GM21423 (cell line): Measurements from ENCODE around the gene LDLRAD4.
"Not testable (repeated sequence)": the region's sequence is repeated elsewhere in the genome, so short reads cannot be mapped to it uniquely, and the experiment has no call there.

ENCODE experiments used
- ATAC-seq: cut with Tn5 transposase; IDR thresholded peaks from one replicate; pipeline ENCODE4 v1.9.1; 2021; ENCODE audit warnings: mild to moderate bottlenecking, moderate library complexity; ENCODE audit not compliant: unreplicated experiment

Gene LDLRAD4

GRCh38 chr18:13245481-13246000 lies 27.0 kb downstream of the LDLRAD4 start:
- no peak for ATAC-seq

- no peak for ATAC-seq
These were observed 27.6 kb downstream of the LDLRAD4 start for GRCh38 chr18:13246121-13246520.

GRCh38 chr18:13246591-13246990 lies 28.0 kb downstream of the LDLRAD4 start:
- ATAC-seq = no peak

- no peak for ATAC-seq
These were observed 28.9 kb downstream of the LDLRAD4 start for GRCh38 chr18:13247506-13247905.

- ATAC-seq = no peak
These were observed 34.3 kb downstream of the LDLRAD4 start for GRCh38 chr18:13252686-13253410.

- ATAC-seq = no peak
These were observed 35.5 kb downstream of the LDLRAD4 start for GRCh38 chr18:13253786-13254688.

- no peak for ATAC-seq
These were observed 36.7 kb downstream of the LDLRAD4 start for GRCh38 chr18:13254971-13255927.

GRCh38 chr18:13256444-13257305 lies 38.1 kb downstream of the LDLRAD4 start:
- no peak for ATAC-seq

- no peak for ATAC-seq
These were observed 38.9 kb downstream of the LDLRAD4 start for GRCh38 chr18:13257361-13257980.

- no peak for ATAC-seq
These were observed 40.4 kb downstream of the LDLRAD4 start for GRCh38 chr18:13258921-13259320.

- no peak for ATAC-seq
These were observed 41.1 kb downstream of the LDLRAD4 start for GRCh38 chr18:13259701-13260100.

GRCh38 chr18:13260197-13260934 lies 41.8 kb downstream of the LDLRAD4 start:
- no peak for ATAC-seq

- no peak for ATAC-seq
These were observed 42.5 kb downstream of the LDLRAD4 start for GRCh38 chr18:13260935-13261640.

GRCh38 chr18:13261661-13262357 lies 43.2 kb downstream of the LDLRAD4 start:
- ATAC-seq = no peak

- ATAC-seq = not testable (repeated sequence)
These were observed 43.8 kb downstream of the LDLRAD4 start for GRCh38 chr18:13262358-13262680.

GRCh38 chr18:13262839-13263691 lies 44.5 kb downstream of the LDLRAD4 start:
- no peak for ATAC-seq
